ENCODE results near the gene B3GALT4.

The B3GALT4 gene

GRCh38 chr6:33318426-33319073 is 41.6 kb downstream of the B3GALT4 start:
- CTCF ChIA-PET = interaction anchor here (0.6 to 2.9 kb wide), 14 partner anchors 13 to 271 kb away, joined by 3 to 21 read pairs (median 4); partner anchors contain the start of genes B3GALT4 and RGL2
- POLR2A ChIA-PET = interaction anchor here (0.6 to 3.3 kb wide), 21 partner anchors 11 to 347 kb away, joined by 3 to 57 read pairs (median 6); partner anchors contain the start of genes B3GALT4, CUTA, PFDN6 and PHF1
- H3K36me3 ChIP-seq (ENCODE audit: control insufficient read depth in 2 of 2, insufficient read depth in 1 of 2, low read length in 2 of 2) = peaks cover 14 to 41% of the 10 kb centered on the region in 2 experiments
- peaks cover 25% of the 10 kb centered on the region for H3K4me1 ChIP-seq (ENCODE audit: control insufficient read depth, insufficient read depth, low read length)
- H3K9me3 ChIP-seq (ENCODE audit: control insufficient read depth, insufficient read depth, low read depth, low read length) = no peaks in the 10 kb centered on the region
- peak overlapping the region; percentile 58 for H3K4me3 ChIP-seq (ENCODE audit: low read depth, low read length)
- H3K27ac ChIP-seq (ENCODE audit: extremely low read depth, low read depth, low read length) = peak overlapping the region; percentile 35
- TF ChIP-seq ZNF366 (tag by site-specific recombination; conservative IDR thresholded peaks at IDR 0.05) (peak; percentile 25; the same call in 1 of the 2 replicates), ZNF155 (tag by site-specific recombination; IDR thresholded peaks at IDR 0.05) (no peak), ZBTB21 (tag by site-specific recombination; IDR thresholded peaks at IDR 0.05) (0 out of 2 replicates have a peak, but pooled peaks have one; percentile 7), ZNF473 (tag by site-specific recombination; IDR thresholded peaks at IDR 0.05) (no peak), IKZF3 (tag by site-specific recombination; IDR thresholded peaks at IDR 0.05) (peak; percentile 26; the same call in 1 of the 2 replicates), HIC1 (tag by site-specific recombination; IDR thresholded peaks at IDR 0.05) (no peak), HOXD13 (CRISPR knock-in tag; IDR thresholded peaks at IDR 0.05; ENCODE audit: borderline replicate concordance) (no peak), ZNF362 (tag by site-specific recombination; IDR thresholded peaks at IDR 0.05) (peak; percentile 99), TRIM28 (IDR thresholded peaks at IDR 0.05; ENCODE audit: borderline replicate concordance, low read length) (no peak), ZNF707 (tag by site-specific recombination; IDR thresholded peaks at IDR 0.05) (no peak), ZNF776 (tag by site-specific recombination; IDR thresholded peaks at IDR 0.05; ENCODE audit: borderline replicate concordance) (no peak), ZNF585B (tag by site-specific recombination; IDR thresholded peaks at IDR 0.05) (peak; percentile 93), ZNF121 (tag by site-specific recombination; IDR thresholded peaks at IDR 0.05) (peak; percentile 52; the same call in 1 of the 2 replicates), ZBTB48 (tag by site-specific recombination; IDR thresholded peaks at IDR 0.05) (no peak), ZNF146 (tag by site-specific recombination; IDR thresholded peaks at IDR 0.05) (no peak), ZNF704 (tag by site-specific recombination; IDR thresholded peaks at IDR 0.05) (no peak), ZNF423 (tag by site-specific recombination; IDR thresholded peaks at IDR 0.05) (no peak), ZSCAN5A (tag by site-specific recombination; IDR thresholded peaks at IDR 0.05) (no peak), ZNF223 (tag by site-specific recombination; IDR thresholded peaks at IDR 0.05) (no peak), EGR2 (tag by site-specific recombination; IDR thresholded peaks at IDR 0.05; ENCODE audit: low read depth) (no peak), ZNF792 (tag by site-specific recombination; IDR thresholded peaks at IDR 0.05) (no peak), ZNF660 (tag by site-specific recombination; IDR thresholded peaks at IDR 0.05) (no peak), ZNF324 (tag by site-specific recombination; IDR thresholded peaks at IDR 0.05) (no peak), ZNF302 (tag by site-specific recombination; IDR thresholded peaks at IDR 0.05; ENCODE audit: low read depth) (no peak), ZNF266 (tag by site-specific recombination; IDR thresholded peaks at IDR 0.05; ENCODE audit: low read depth) (no peak), ZXDB (tag by site-specific recombination; IDR thresholded peaks at IDR 0.05) (no peak; the same call in 1 of the 2 replicates), ZNF24 (tag by site-specific recombination; IDR thresholded peaks at IDR 0.05) (no peak), ZBTB1 (tag by site-specific recombination; IDR thresholded peaks at IDR 0.05) (no peak), ZNF514 (tag by site-specific recombination; IDR thresholded peaks at IDR 0.05) (no peak), ZNF48 (tag by site-specific recombination; IDR thresholded peaks at IDR 0.05) (no peak), ZNF157 (tag by site-specific recombination; IDR thresholded peaks at IDR 0.05) (no peak)
- TF ChIP-seq, protein P1, sequence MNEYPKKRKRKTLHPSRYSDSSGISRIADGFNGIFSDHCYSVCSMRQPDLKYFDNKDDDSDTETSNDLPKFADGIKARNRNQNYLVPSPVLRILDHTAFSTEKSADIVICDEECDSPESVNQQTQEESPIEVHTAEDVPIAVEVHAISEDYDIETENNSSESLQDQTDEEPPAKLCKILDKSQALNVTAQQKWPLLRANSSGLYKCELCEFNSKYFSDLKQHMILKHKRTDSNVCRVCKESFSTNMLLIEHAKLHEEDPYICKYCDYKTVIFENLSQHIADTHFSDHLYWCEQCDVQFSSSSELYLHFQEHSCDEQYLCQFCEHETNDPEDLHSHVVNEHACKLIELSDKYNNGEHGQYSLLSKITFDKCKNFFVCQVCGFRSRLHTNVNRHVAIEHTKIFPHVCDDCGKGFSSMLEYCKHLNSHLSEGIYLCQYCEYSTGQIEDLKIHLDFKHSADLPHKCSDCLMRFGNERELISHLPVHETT (tag by site-specific recombination; IDR thresholded peaks at IDR 0.05) = 0 out of 2 replicates have a peak, but pooled peaks have one; percentile 0
